ENCODE measurements around the gene HSPB3.

HSPB3 gene

DNA sequence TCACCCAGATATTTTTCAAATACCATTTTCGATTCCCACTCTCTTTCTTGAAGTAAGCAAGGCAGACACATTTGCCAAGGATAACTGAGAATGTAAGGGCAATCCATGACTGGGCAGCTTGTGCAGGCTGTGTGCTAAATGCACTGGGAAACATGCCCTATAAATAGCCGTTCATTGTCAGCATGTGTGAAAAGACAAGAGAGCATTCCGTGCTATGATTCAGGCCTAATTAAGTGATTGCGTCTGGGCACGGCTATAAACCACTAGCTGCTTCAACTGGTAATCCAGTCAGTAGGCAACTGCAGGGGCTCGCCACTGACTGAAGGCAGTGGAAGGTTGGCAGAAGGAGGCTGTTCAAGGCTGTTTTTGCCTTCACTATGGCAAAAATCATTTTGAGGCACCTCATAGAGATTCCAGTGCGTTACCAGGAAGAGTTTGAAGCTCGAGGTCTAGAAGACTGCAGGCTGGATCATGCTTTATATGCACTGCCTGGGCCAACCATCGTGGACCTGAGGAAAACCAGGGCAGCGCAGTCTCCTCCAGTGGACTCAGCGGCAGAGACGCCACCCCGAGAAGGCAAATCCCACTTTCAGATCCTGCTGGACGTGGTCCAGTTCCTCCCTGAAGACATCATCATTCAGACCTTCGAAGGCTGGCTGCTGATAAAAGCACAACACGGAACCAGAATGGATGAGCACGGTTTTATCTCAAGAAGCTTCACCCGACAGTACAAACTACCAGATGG lies at the start of gene HSPB3:
HSPB3 (plus strand) TSS at position 287 of the 745 bp plus-strand sequence; CDS start at position 378, 91 bp downstream.
- H3K79me2 ChIP-seq (ENCODE audit: insufficient read depth, low read length): no peaks in the 10 kb centered on the region
- no peak within 1 kb of the TSS for H2AFZ ChIP-seq (ENCODE audit: low read length)
- H3K4me2 ChIP-seq (ENCODE audit: low read depth, low read length, poor library complexity, severe bottlenecking): no peak within 1 kb of the TSS
- TF ChIP-seq EZH2phosphoT487 (IDR thresholded peaks at IDR 0.05; ENCODE audit: borderline replicate concordance) (no peak), CTCF (conservative IDR thresholded peaks at IDR 0.05; ENCODE audit: low read length) (no peak)
- no peak within 1 kb of the TSS for H3K4me3 ChIP-seq (ENCODE audit: low read length, poor library complexity, severe bottlenecking)
- H3K27me3 ChIP-seq (ENCODE audit: insufficient read depth, low read length, poor library complexity, severe bottlenecking): no peaks in the 10 kb centered on the region
- H3K9me3 ChIP-seq (ENCODE audit: insufficient read depth, low read depth, low read length): no peaks in the 10 kb centered on the region
- no peaks in the 10 kb centered on the region for H4K20me1 ChIP-seq (ENCODE audit: insufficient read depth, low read length, poor library complexity, severe bottlenecking)
- no peaks in the 10 kb centered on the region for H3F3A ChIP-seq (ENCODE audit: low read depth)
- H3K4me1 ChIP-seq (ENCODE audit: insufficient read depth, low read length, poor library complexity, severe bottlenecking): no peaks in the 10 kb centered on the region
- H3K9me2 ChIP-seq (replicated peaks; ENCODE audit: low read depth, low read length): no peaks in the 10 kb centered on the region
- H3K36me3 ChIP-seq (ENCODE audit: insufficient read depth, low read length): no peaks in the 10 kb centered on the region
- H3K9ac ChIP-seq (ENCODE audit: low read depth, low read length, poor library complexity, severe bottlenecking): no peak within 1 kb of the TSS

GRCh38 chr5:54411176-54411575 lies 44.3 kb upstream of the HSPB3 start:
- Histone ChIP-seq H3K9me2 (replicated peaks; ENCODE audit: low read depth, low read length) (no peaks in the 10 kb centered on the region), H3K9me3 (ENCODE audit: insufficient read depth, low read depth, low read length) (no peaks in the 10 kb centered on the region), H3K4me2 (ENCODE audit: low read depth, low read length, poor library complexity, severe bottlenecking) (no peak overlapping the region), H3K79me2 (ENCODE audit: insufficient read depth, low read length) (no peaks in the 10 kb centered on the region), H2AFZ (ENCODE audit: low read length) (no peak overlapping the region), H3K9ac (ENCODE audit: low read depth, low read length, poor library complexity, severe bottlenecking) (no peak overlapping the region), H3F3A (ENCODE audit: low read depth) (no peaks in the 10 kb centered on the region), H4K20me1 (ENCODE audit: insufficient read depth, low read length, poor library complexity, severe bottlenecking) (no peaks in the 10 kb centered on the region), H3K4me1 (ENCODE audit: insufficient read depth, low read length, poor library complexity, severe bottlenecking) (no peaks in the 10 kb centered on the region), H3K4me3 (ENCODE audit: low read length, poor library complexity, severe bottlenecking) (no peak overlapping the region), H3K36me3 (ENCODE audit: insufficient read depth, low read length) (no peaks in the 10 kb centered on the region), H3K27me3 (ENCODE audit: insufficient read depth, low read length, poor library complexity, severe bottlenecking) (no peaks in the 10 kb centered on the region)
- TF ChIP-seq CTCF (conservative IDR thresholded peaks at IDR 0.05; ENCODE audit: low read length) (no peak), EZH2phosphoT487 (IDR thresholded peaks at IDR 0.05; ENCODE audit: borderline replicate concordance) (no peak)

GRCh38 chr5:54412913-54413312 lies 42.6 kb upstream of the HSPB3 start:
- no peaks in the 10 kb centered on the region for H4K20me1 ChIP-seq (ENCODE audit: insufficient read depth, low read length, poor library complexity, severe bottlenecking)
- no peak overlapping the region for H2AFZ ChIP-seq (ENCODE audit: low read length)
- H3K9ac ChIP-seq (ENCODE audit: low read depth, low read length, poor library complexity, severe bottlenecking): no peak overlapping the region
- H3K9me3 ChIP-seq (ENCODE audit: insufficient read depth, low read depth, low read length): no peaks in the 10 kb centered on the region
- no peaks in the 10 kb centered on the region for H3K79me2 ChIP-seq (ENCODE audit: insufficient read depth, low read length)
- H3K4me1 ChIP-seq (ENCODE audit: insufficient read depth, low read length, poor library complexity, severe bottlenecking): no peaks in the 10 kb centered on the region
- H3F3A ChIP-seq (ENCODE audit: low read depth): no peaks in the 10 kb centered on the region
- H3K4me2 ChIP-seq (ENCODE audit: low read depth, low read length, poor library complexity, severe bottlenecking): no peak overlapping the region
- H3K4me3 ChIP-seq (ENCODE audit: low read length, poor library complexity, severe bottlenecking): no peak overlapping the region
- H3K36me3 ChIP-seq (ENCODE audit: insufficient read depth, low read length): no peaks in the 10 kb centered on the region
- no peak for TF ChIP-seq CTCF (conservative IDR thresholded peaks at IDR 0.05; ENCODE audit: low read length)
- no peak for TF ChIP-seq EZH2phosphoT487 (IDR thresholded peaks at IDR 0.05; ENCODE audit: borderline replicate concordance)
- H3K27me3 ChIP-seq (ENCODE audit: insufficient read depth, low read length, poor library complexity, severe bottlenecking): no peaks in the 10 kb centered on the region
- no peaks in the 10 kb centered on the region for H3K9me2 ChIP-seq (replicated peaks; ENCODE audit: low read depth, low read length)

All from Loucy (cell line).